Ascending aorta (tissue), 2 donors: Measurements from ENCODE around the gene ADH6. TPM values are rescaled to one million over a fixed set of nuclear protein-coding genes. Genes with fewer than 3 reads are reported as not detected.

Experiments used
- DNase-seq, 2 donors: peaks; one replicate each; pipeline ENCODE4 v3.0.0-alpha.2; 2019; ENCODE audit warnings: low spot score in 2 of 2
- H3K27ac ChIP-seq, 2 donors: fragments of 200-600 bp; sonication (generic); one replicate each; pipeline ENCODE4 v1.5.1; 2016 to 2017; ENCODE audit warnings: mild to moderate bottlenecking in 1 of 2
- H3K27me3 ChIP-seq: fragments of 200-600 bp; sonication (generic); one replicate; pipeline ENCODE4 v1.5.1; 2017
- H3K36me3 ChIP-seq, 2 donors: fragments of 200-600 bp; sonication (generic); one replicate each; pipeline ENCODE4 v1.5.1; 2016
- H3K4me1 ChIP-seq, 2 donors: fragments of 200-600 bp; sonication (generic); one replicate each; pipeline ENCODE4 v1.5.1; 2016 to 2017; ENCODE audit warnings: mild to moderate bottlenecking in 1 of 2
- H3K4me3 ChIP-seq, 2 donors: fragments of 200-600 bp; sonication (generic); one replicate each; pipeline ENCODE4 v1.5.1; 2016 to 2017; ENCODE audit warnings: mild to moderate bottlenecking in 1 of 2
- H3K9me3 ChIP-seq, 2 donors: fragments of 200-600 bp; sonication (generic); one replicate each; pipeline ENCODE4 v1.5.1; 2016
- CTCF ChIP-seq, 3 experiments: fragments of 200-600 bp in 2 of 3; fragments of 450-650 bp in 1 of 3; sonication (generic) in 2 of 3; IDR thresholded peaks; one replicate each; pipeline ENCODE4 v1.5.1; 2016 to 2019; ENCODE audit warnings: antibody characterized with exemption in 3 of 3, mild to moderate bottlenecking in 1 of 3, moderate library complexity in 1 of 3
- intact Hi-C: fragments of 100-400 bp; cut with DNase I; formaldehyde crosslinking; loops from one replicate; pipeline ENCODE4 v1.15.1; 2023
- total RNA-seq: library from RNA; depleted of rRNA; stranded (reverse); fragments of >200 nt; gene quantifications from one replicate; pipeline ENCODE4 v1.1.0, GENCODE V29; 2016

The ADH6 gene
- total RNA-seq, 1 donor from 2014 or later = not detected

- Histone ChIP-seq H3K36me3 (peaks cover 0 to 11% of the 10 kb centered on the region in 2 donors), H3K4me1 (no peaks in the 10 kb centered on the region), H3K27me3 (no peaks in the 10 kb centered on the region), H3K27ac (no peak overlapping the region), H3K4me3 (no peak overlapping the region), H3K9me3 (peaks cover 6 to 12% of the 10 kb centered on the region in 2 donors)
- DNase-seq = no peak
- intact Hi-C loops = no loop called here
- TF ChIP-seq CTCF (IDR thresholded peaks at IDR 0.05) = no peak
These were observed 39.9 kb downstream of the ADH6 start for GRCh38 chr4:99179178-99179577.

DNA sequence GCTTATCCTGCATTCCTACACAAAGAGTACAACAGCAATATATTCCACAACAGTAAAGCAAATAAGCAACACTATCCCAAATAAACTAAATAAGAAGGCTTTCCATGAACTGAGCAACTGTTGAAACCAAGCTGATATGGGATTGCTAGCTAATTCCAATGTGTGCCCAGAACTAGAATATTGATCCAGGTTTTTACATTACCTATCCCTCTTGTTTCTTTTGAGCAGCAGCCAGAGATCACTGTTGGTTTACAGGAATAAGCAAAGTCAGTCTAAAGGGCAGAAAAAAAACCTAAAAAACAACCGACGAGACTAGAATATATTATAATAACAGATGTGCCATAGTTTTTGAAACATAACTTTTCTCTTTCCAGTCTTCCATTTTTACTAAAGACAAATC lies 52.5 kb downstream of the ADH6 start:
- H3K27me3 ChIP-seq = no peaks in the 10 kb centered on the region
- intact Hi-C loops = no loop called here
- H3K9me3 ChIP-seq = peaks cover 0 to 9% of the 10 kb centered on the region in 2 donors
- no peaks in the 10 kb centered on the region for H3K4me1 ChIP-seq
- no peak overlapping the region for H3K4me3 ChIP-seq
- DNase-seq = no peak
- no peak overlapping the region for H3K27ac ChIP-seq
- H3K36me3 ChIP-seq = no peaks in the 10 kb centered on the region
- no peak for TF ChIP-seq CTCF (IDR thresholded peaks at IDR 0.05)

GRCh38 chr4:99165978-99166377 lies 53.1 kb downstream of the ADH6 start:
- Histone ChIP-seq H3K27ac (no peak overlapping the region), H3K4me3 (no peak overlapping the region), H3K36me3 (no peaks in the 10 kb centered on the region), H3K4me1 (no peaks in the 10 kb centered on the region), H3K9me3 (peaks cover 0 to 9% of the 10 kb centered on the region in 2 donors), H3K27me3 (no peaks in the 10 kb centered on the region)
- no peak for TF ChIP-seq CTCF (IDR thresholded peaks at IDR 0.05)
- intact Hi-C loops = no loop called here
- DNase-seq = no peak

- H3K27ac ChIP-seq = no peak overlapping the region
These were observed 57.5 kb downstream of the ADH6 start for GRCh38 chr4:99161373-99162099.

GRCh38 chr4:99159699-99160098 lies 59.3 kb downstream of the ADH6 start:
- intact Hi-C loops = no loop called here
- Histone ChIP-seq H3K36me3 (no peaks in the 10 kb centered on the region), H3K4me3 (no peak overlapping the region), H3K9me3 (no peaks in the 10 kb centered on the region), H3K4me1 (no peaks in the 10 kb centered on the region), H3K27me3 (no peaks in the 10 kb centered on the region), H3K27ac (no peak overlapping the region)
- no peak for TF ChIP-seq CTCF (IDR thresholded peaks at IDR 0.05)
- no peak for DNase-seq

More at GRCh38 chr4:99161373-99162099, 57.5 kb downstream of the ADH6 start:
- no peaks in the 10 kb centered on the region for H3K4me1 ChIP-seq
- H3K4me3 ChIP-seq = no peak overlapping the region
- intact Hi-C loops = no loop called here
- H3K27me3 ChIP-seq = no peaks in the 10 kb centered on the region
- no peaks in the 10 kb centered on the region for H3K9me3 ChIP-seq
- no peak for TF ChIP-seq CTCF (IDR thresholded peaks at IDR 0.05)
- no peak for DNase-seq
- no peaks in the 10 kb centered on the region for H3K36me3 ChIP-seq
